GM18868 (cell line): ENCODE measurements around the gene ACOX3.
"Not testable (repeated sequence)": the region's sequence is repeated elsewhere in the genome, so short reads cannot be mapped to it uniquely, and the experiment has no call there.

Experiments
- ATAC-seq: cut with Tn5 transposase; IDR thresholded peaks from one replicate; pipeline ENCODE4 v1.9.1; 2021; ENCODE audit warnings: mild to moderate bottlenecking, moderate library complexity; ENCODE audit not compliant: unreplicated experiment

Gene ACOX3

GRCh38 chr4:8359193-8359592, 81.3 kb downstream of the ACOX3 start:
- ATAC-seq, result no peak

- ATAC-seq, result no peak
These were observed 83.7 kb downstream of the ACOX3 start for GRCh38 chr4:8356856-8357255.

GRCh38 chr4:8355864-8356565, 84.5 kb downstream of the ACOX3 start:
- ATAC-seq, result no peak

- ATAC-seq, result no peak
These were observed 85.2 kb downstream of the ACOX3 start for GRCh38 chr4:8355306-8355705.

- no peak for ATAC-seq
These were observed 86.5 kb downstream of the ACOX3 start for GRCh38 chr4:8353912-8354453.

GRCh38 chr4:8353158-8353669, 87.3 kb downstream of the ACOX3 start:
- ATAC-seq, result no peak

- no peak for ATAC-seq
These were observed 88.0 kb downstream of the ACOX3 start for GRCh38 chr4:8352368-8353157.

GRCh38 chr4:8351931-8352367, 88.6 kb downstream of the ACOX3 start:
- no peak for ATAC-seq

- no peak for ATAC-seq
These were observed 89.6 kb downstream of the ACOX3 start for GRCh38 chr4:8350841-8351461.

- no peak for ATAC-seq
These were observed 90.2 kb downstream of the ACOX3 start for GRCh38 chr4:8350352-8350751.

- no peak for ATAC-seq
These were observed 90.8 kb downstream of the ACOX3 start for GRCh38 chr4:8349664-8350236.

GRCh38 chr4:8349236-8349635, 91.3 kb downstream of the ACOX3 start:
- ATAC-seq, result not testable (repeated sequence)

- no peak for ATAC-seq
These were observed 92.5 kb downstream of the ACOX3 start for GRCh38 chr4:8348071-8348470.

GRCh38 chr4:8347660-8348059, 92.9 kb downstream of the ACOX3 start:
- no peak for ATAC-seq

- no peak for ATAC-seq
These were observed 93.5 kb downstream of the ACOX3 start for GRCh38 chr4:8346838-8347605.

- no peak for ATAC-seq
These were observed 94.3 kb downstream of the ACOX3 start for GRCh38 chr4:8345946-8346814.

GRCh38 chr4:8345053-8345945, 95.2 kb downstream of the ACOX3 start:
- ATAC-seq, result no peak

- no peak for ATAC-seq
These were observed 96.1 kb downstream of the ACOX3 start for GRCh38 chr4:8344377-8344776.
